ENCODE data around the gene EVI5.
"Not testable (repeated sequence)": the region's sequence is repeated elsewhere in the genome, so short reads cannot be mapped to it uniquely, and the experiment has no call there.

Gene EVI5

GRCh38 chr1:92747735-92748134 is 37.2 kb downstream of the EVI5 start:
- no peak for DNase-seq (ENCODE audit: low read depth)

- DNase-seq (ENCODE audit: low read depth), result not testable (repeated sequence)
These were observed 38.7 kb downstream of the EVI5 start for GRCh38 chr1:92746255-92746654.

- no peak for DNase-seq (ENCODE audit: low read depth)
These were observed 41.7 kb downstream of the EVI5 start for GRCh38 chr1:92743221-92743620.

GRCh38 chr1:92739669-92740524 is 45.0 kb downstream of the EVI5 start:
- DNase-seq (ENCODE audit: low read depth), result no peak

- no peak for DNase-seq (ENCODE audit: low read depth)
These were observed 48.5 kb downstream of the EVI5 start for GRCh38 chr1:92736395-92736794.

- no peak for DNase-seq (ENCODE audit: low read depth)
These were observed 54.4 kb downstream of the EVI5 start for GRCh38 chr1:92730476-92730875.

- DNase-seq (ENCODE audit: low read depth), result no peak
These were observed 56.2 kb downstream of the EVI5 start for GRCh38 chr1:92728697-92729096.

GRCh38 chr1:92723713-92724112 is 61.2 kb downstream of the EVI5 start:
- not testable (repeated sequence) for DNase-seq (ENCODE audit: low read depth)

- DNase-seq (ENCODE audit: low read depth), result no peak
These were observed 63.0 kb downstream of the EVI5 start for GRCh38 chr1:92721886-92722285.

- DNase-seq (ENCODE audit: low read depth), result not testable (repeated sequence)
These were observed 63.8 kb downstream of the EVI5 start for GRCh38 chr1:92721157-92721556.

- DNase-seq (ENCODE audit: low read depth), result not testable (repeated sequence)
These were observed 69.4 kb downstream of the EVI5 start for GRCh38 chr1:92715476-92715951.

GRCh38 chr1:92713939-92714338 is 71.0 kb downstream of the EVI5 start:
- DNase-seq (ENCODE audit: low read depth), result no peak

GRCh38 chr1:92711473-92712165 is 73.3 kb downstream of the EVI5 start:
- DNase-seq (ENCODE audit: low read depth), result no peak

GRCh38 chr1:92709738-92710137 is 75.2 kb downstream of the EVI5 start:
- no peak for DNase-seq (ENCODE audit: low read depth)

- no peak for DNase-seq (ENCODE audit: low read depth)
These were observed 76.4 kb downstream of the EVI5 start for GRCh38 chr1:92708368-92708950.

GRCh38 chr1:92707709-92708108 is 77.2 kb downstream of the EVI5 start:
- DNase-seq (ENCODE audit: low read depth), result no peak

GRCh38 chr1:92707292-92707691 is 77.6 kb downstream of the EVI5 start:
- no peak for DNase-seq (ENCODE audit: low read depth)

- no peak for DNase-seq (ENCODE audit: low read depth)
These were observed 79.5 kb downstream of the EVI5 start for GRCh38 chr1:92705446-92705845.

GRCh38 chr1:92701147-92701546 is 83.8 kb downstream of the EVI5 start:
- DNase-seq (ENCODE audit: low read depth), result no peak

GRCh38 chr1:92698932-92699331 is 86.0 kb downstream of the EVI5 start:
- no peak for DNase-seq (ENCODE audit: low read depth)

GRCh38 chr1:92695104-92695503 is 89.8 kb downstream of the EVI5 start:
- no peak for DNase-seq (ENCODE audit: low read depth)

- no peak for DNase-seq (ENCODE audit: low read depth)
These were observed 93.0 kb downstream of the EVI5 start for GRCh38 chr1:92691925-92692324.

All from activated T-cell treated with anti-CD3 and anti-CD28 coated beads for 48 hours (primary cell).